CD14-positive monocyte (primary cell): ENCODE results near the gene ANKRD65. TPM values are rescaled to one million over a fixed set of nuclear protein-coding genes. Genes with fewer than 3 reads are reported as not detected.

ENCODE experiments used
- DNase-seq, 3 donors: peaks; one replicate each; pipeline ENCODE4 v3.0.0-alpha.2; 2011 to 2022
- H2AFZ ChIP-seq: 2 replicates; pipeline ENCODE4 v1.6.0; 2012; ENCODE audit warnings: mild to moderate bottlenecking, low read depth, low read length, inconsistent platforms; ENCODE audit not compliant: insufficient read depth, poor library complexity, severe bottlenecking
- H3K27ac ChIP-seq, 2 donors: 1 replicate in 1 of 2; 2 replicates in 1 of 2; pipeline ENCODE4 v1.5.1; 2012 to 2013; ENCODE audit warnings: low read length in 2 of 2, control low read depth in 1 of 2, inconsistent platforms in 1 of 2, low read depth in 1 of 2, mild to moderate bottlenecking in 1 of 2
- H3K27me3 ChIP-seq, 2 donors: one replicate each; pipeline versions ENCODE4 v1.6.0 to v1.6.1; 2011 to 2013; ENCODE audit warnings: low read length in 2 of 2; ENCODE audit not compliant: control insufficient read depth in 2 of 2, insufficient read depth in 2 of 2
- H3K36me3 ChIP-seq, 2 donors: replicated peaks in 1 of 2; 1 replicate in 1 of 2; 2 replicates in 1 of 2; pipeline versions ENCODE4 v1.5.1 to v1.6.1; 2012 to 2013; ENCODE audit warnings: low read length in 2 of 2, control low read depth in 1 of 2, inconsistent platforms in 1 of 2, mild to moderate bottlenecking in 1 of 2; ENCODE audit not compliant: insufficient read depth in 2 of 2, control insufficient read depth in 1 of 2
- H3K4me1 ChIP-seq, 2 donors: 1 replicate in 1 of 2; 2 replicates in 1 of 2; pipeline versions ENCODE4 v1.5.1 to v1.6.1; 2012 to 2013; ENCODE audit warnings: low read length in 2 of 2, control low read depth in 1 of 2, inconsistent platforms in 1 of 2, mild to moderate bottlenecking in 1 of 2, moderate library complexity in 1 of 2; ENCODE audit not compliant: insufficient read depth in 2 of 2, control insufficient read depth in 1 of 2
- H3K4me2 ChIP-seq: replicated peaks from 2 replicates; pipeline ENCODE3; 2012; ENCODE audit warnings: low read length, moderate library complexity, mild to moderate bottlenecking; ENCODE audit not compliant: poor library complexity, severe bottlenecking; ENCODE audit errors: extremely low read depth
- H3K4me3 ChIP-seq, 3 experiments: fragments of 200-600 bp in 1 of 3; sonication (generic) in 1 of 3; replicated peaks in 1 of 3; 1 replicate in 2 of 3; 2 replicates in 1 of 3; pipeline ENCODE4 v1.5.1; 2011 to 2013; ENCODE audit warnings: low read length in 3 of 3, mild to moderate bottlenecking in 3 of 3, control low read depth in 2 of 3, low read depth in 2 of 3, inconsistent platforms in 1 of 3, moderate library complexity in 1 of 3
- H3K79me2 ChIP-seq: 2 replicates; pipeline ENCODE4 v1.6.0; 2012; ENCODE audit warnings: mild to moderate bottlenecking, control low read depth, inconsistent platforms, low read length, moderate library complexity; ENCODE audit not compliant: insufficient read depth
- H3K9ac ChIP-seq: 2 replicates; pipeline ENCODE4 v1.6.0; 2017; ENCODE audit warnings: low read length, mild to moderate bottlenecking; ENCODE audit not compliant: insufficient read depth, poor library complexity, severe bottlenecking
- H3K9me3 ChIP-seq, 2 donors: replicated peaks in 1 of 2; 1 replicate in 1 of 2; 2 replicates in 1 of 2; pipeline versions ENCODE4 v1.5.1 to v1.6.1; 2012 to 2013; ENCODE audit warnings: low read length in 2 of 2, control low read depth in 1 of 2; ENCODE audit not compliant: control insufficient read depth in 1 of 2, insufficient read depth in 1 of 2
- H4K20me1 ChIP-seq: 2 replicates; pipeline ENCODE4 v1.6.0; 2012; ENCODE audit warnings: mild to moderate bottlenecking, low read length, control low read depth, moderate library complexity; ENCODE audit not compliant: insufficient read depth
- H3K27ac Mint-ChIP-seq, 7 donors: one replicate each; pipeline ENCODE4 v1.8.0; 2020; ENCODE audit warnings: mild to moderate bottlenecking in 7 of 7, mixed read lengths in 7 of 7, moderate library complexity in 6 of 7, inconsistent platforms in 2 of 7
- H3K27me3 Mint-ChIP-seq, 3 donors: one replicate each; pipeline ENCODE4 v1.8.0; 2021 to 2022; ENCODE audit warnings: low read depth in 3 of 3, mild to moderate bottlenecking in 3 of 3, mixed read lengths in 3 of 3, moderate library complexity in 3 of 3, inconsistent platforms in 1 of 3
- H3K36me3 Mint-ChIP-seq, 2 donors: one replicate each; pipeline ENCODE4 v1.8.0; 2020; ENCODE audit warnings: mixed read lengths in 2 of 2, inconsistent platforms in 1 of 2, mild to moderate bottlenecking in 1 of 2
- H3K4me1 Mint-ChIP-seq: one replicate; pipeline ENCODE4 v1.8.0; 2020; ENCODE audit warnings: mild to moderate bottlenecking, mixed read lengths
- H3K4me3 Mint-ChIP-seq, 2 donors: one replicate each; pipeline ENCODE4 v1.8.0; 2020; ENCODE audit warnings: mild to moderate bottlenecking in 2 of 2, mixed read lengths in 2 of 2, moderate library complexity in 1 of 2
- H3K9me3 Mint-ChIP-seq, 7 donors: one replicate each; pipeline ENCODE4 v1.8.0; 2020 to 2022; ENCODE audit warnings: mixed read lengths in 7 of 7, mild to moderate bottlenecking in 6 of 7, moderate library complexity in 6 of 7, inconsistent platforms in 2 of 7
- CTCF ChIP-seq: fragments of 200-600 bp; IDR thresholded peaks from one replicate; pipeline ENCODE4 v1.8.0; 2022; ENCODE audit warnings: antibody characterized with exemption, mild to moderate bottlenecking
- WGBS: methylation state at CpG from one replicate; pipeline ENCODE4 v1.1.5; 2013; ENCODE audit warnings: missing lambda C conversion rate; ENCODE audit not compliant: insufficient coverage; 5-methylcytosine and 5-hydroxymethylcytosine counted together
- intact Hi-C, 2 donors: fragments of 100-400 bp; cut with micrococcal nuclease; formaldehyde crosslinking; loops; one replicate each; pipeline versions ENCODE4 v1.15.0 to v1.15.1; 2023
- polyA plus RNA-seq, 3 donors: library from polyadenylated mRNA; depleted of rRNA in 1 of 3; unstranded in 2 of 3; stranded (reverse) in 1 of 3; fragments of 300-500 nt in 2 of 3; fragments of >200 nt in 1 of 3; fragmentation: Illumina TruSeq in 2 of 3; gene quantifications; 1 replicate in 2 of 3; 2 replicates in 1 of 3; pipeline ENCODE4 v1.2.3, GENCODE V29; 2012 to 2021

ANKRD65 gene
- polyA plus RNA-seq, 3 donors, result 0.04 TPM; not detected in 2

GRCh38 chr1:1400576-1401456 is 20.3 kb downstream of the ANKRD65 start:
- H3K36me3 ChIP-seq, result peaks cover 53 to 66% of the 10 kb centered on the region in 2 donors
- Mint-ChIP-seq H3K9me3 (no peaks in the 10 kb centered on the region), H3K27me3 (no peaks in the 10 kb centered on the region), H3K27ac (peak overlapping the region; percentile 87 to 95 (median 91)), H3K4me3 (peak overlapping the region; percentile 89 to 93), H3K36me3 (peaks cover 46 to 73% of the 10 kb centered on the region in 2 donors), H3K4me1 (peaks cover 32% of the 10 kb centered on the region)
- no peaks in the 10 kb centered on the region for H3K9me3 ChIP-seq
- H3K27me3 ChIP-seq, result no peaks in the 10 kb centered on the region
- peaks cover 74% of the 10 kb centered on the region for H3K79me2 ChIP-seq
- intact Hi-C loops, result no loop called here
- H3K27ac ChIP-seq, result peak overlapping the region in 1 of 2 donors; percentile 82
- no peak overlapping the region for H2AFZ ChIP-seq
- peaks cover 24 to 32% of the 10 kb centered on the region in 2 donors for H3K4me1 ChIP-seq
- WGBS, result 97% methylated on average over 19 of the region's 22 CpGs
- TF ChIP-seq CTCF, result no peak
- no peak for DNase-seq
- H3K9ac ChIP-seq, result peak overlapping the region; percentile 97
- peaks cover 34% of the 10 kb centered on the region for H4K20me1 ChIP-seq
- peak overlapping the region in 2 of 3 experiments; percentile 70 to 87 for H3K4me3 ChIP-seq
- H3K4me2 ChIP-seq, result peak overlapping the region; percentile 88

- Mint-ChIP-seq H3K27me3 (no peaks in the 10 kb centered on the region), H3K27ac (peak overlapping the region; percentile 87 to 95 (median 91)), H3K36me3 (peaks cover 46 to 73% of the 10 kb centered on the region in 2 donors), H3K4me3 (peak overlapping the region; percentile 89 to 93), H3K9me3 (no peaks in the 10 kb centered on the region), H3K4me1 (peaks cover 32% of the 10 kb centered on the region)
- 4% methylated on average over 32 of the region's 34 CpGs for WGBS
- peaks cover 35% of the 10 kb centered on the region for H4K20me1 ChIP-seq
- no peak for TF ChIP-seq CTCF
- intact Hi-C loops, result no loop called here
- H3K9ac ChIP-seq, result peak overlapping the region; percentile 97
- H3K79me2 ChIP-seq, result peaks cover 74% of the 10 kb centered on the region
- peaks cover 53 to 66% of the 10 kb centered on the region in 2 donors for H3K36me3 ChIP-seq
- no peaks in the 10 kb centered on the region for H3K27me3 ChIP-seq
- H3K27ac ChIP-seq, result peak overlapping the region; percentile 82
- H3K4me3 ChIP-seq, result peak overlapping the region; percentile 70 to 99 (median 87)
- H2AFZ ChIP-seq, result peak overlapping the region; percentile 86
- DNase-seq, result no peak
- peak overlapping the region; percentile 88 for H3K4me2 ChIP-seq
- H3K9me3 ChIP-seq, result no peaks in the 10 kb centered on the region
- H3K4me1 ChIP-seq, result peaks cover 24 to 31% of the 10 kb centered on the region in 2 donors
Observed at GRCh38 chr1:1399872-1400575, 21.1 kb downstream of the ANKRD65 start.
